D721Med (cell line): ENCODE measurements around the gene TICRR.

Experiments
- DNase-seq: peaks from one replicate; pipeline ENCODE4 v3.0.0; 2011; ENCODE audit warnings: low spot score; ENCODE audit not compliant: insufficient read length
- FAIRE-seq: peaks from 2 replicates; lab custom pipeline; 2011; peaks lifted over from hg19 to GRCh38; lab: Jason Lieb, UNC
- TF ChIP-seq, protein P1 (sequence below): IDR thresholded peaks from 2 replicates; pipeline ENCODE4 v1.5.1; 2012; ENCODE audit warnings: mild to moderate bottlenecking, control low read depth; ENCODE audit not compliant: insufficient read depth; ENCODE audit errors: missing control alignments

Gene TICRR

GRCh38 chr15:89672221-89673164, 97.2 kb downstream of the TICRR start:
- no peak for DNase-seq
- TF ChIP-seq, protein P1, sequence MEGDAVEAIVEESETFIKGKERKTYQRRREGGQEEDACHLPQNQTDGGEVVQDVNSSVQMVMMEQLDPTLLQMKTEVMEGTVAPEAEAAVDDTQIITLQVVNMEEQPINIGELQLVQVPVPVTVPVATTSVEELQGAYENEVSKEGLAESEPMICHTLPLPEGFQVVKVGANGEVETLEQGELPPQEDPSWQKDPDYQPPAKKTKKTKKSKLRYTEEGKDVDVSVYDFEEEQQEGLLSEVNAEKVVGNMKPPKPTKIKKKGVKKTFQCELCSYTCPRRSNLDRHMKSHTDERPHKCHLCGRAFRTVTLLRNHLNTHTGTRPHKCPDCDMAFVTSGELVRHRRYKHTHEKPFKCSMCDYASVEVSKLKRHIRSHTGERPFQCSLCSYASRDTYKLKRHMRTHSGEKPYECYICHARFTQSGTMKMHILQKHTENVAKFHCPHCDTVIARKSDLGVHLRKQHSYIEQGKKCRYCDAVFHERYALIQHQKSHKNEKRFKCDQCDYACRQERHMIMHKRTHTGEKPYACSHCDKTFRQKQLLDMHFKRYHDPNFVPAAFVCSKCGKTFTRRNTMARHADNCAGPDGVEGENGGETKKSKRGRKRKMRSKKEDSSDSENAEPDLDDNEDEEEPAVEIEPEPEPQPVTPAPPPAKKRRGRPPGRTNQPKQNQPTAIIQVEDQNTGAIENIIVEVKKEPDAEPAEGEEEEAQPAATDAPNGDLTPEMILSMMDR: no peak
- no peak for FAIRE-seq

DNA sequence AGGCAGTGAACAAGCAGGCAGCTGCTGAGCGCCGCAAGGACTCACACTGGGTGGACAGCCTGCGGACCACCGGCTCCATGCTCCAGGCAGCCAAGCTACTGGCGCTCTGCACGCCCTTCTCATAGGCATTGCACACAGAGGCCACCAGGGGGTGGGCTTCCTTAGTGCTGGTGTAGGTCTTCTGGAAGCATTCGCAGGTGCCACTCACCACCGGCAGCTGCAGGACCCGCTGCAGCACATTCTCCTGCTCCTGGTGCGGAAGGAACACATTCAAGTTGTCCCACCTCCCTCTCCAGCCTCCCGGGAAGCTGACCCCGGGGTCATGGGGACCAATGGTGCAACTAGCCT, 97.9 kb downstream of the TICRR start:
- DNase-seq (no peak), FAIRE-seq (no peak)
- TF ChIP-seq, protein P1: peak; percentile 47

GRCh38 chr15:89674526-89674925, 99.3 kb downstream of the TICRR start:
- DNase-seq (no peak), FAIRE-seq (no peak)

DNA sequence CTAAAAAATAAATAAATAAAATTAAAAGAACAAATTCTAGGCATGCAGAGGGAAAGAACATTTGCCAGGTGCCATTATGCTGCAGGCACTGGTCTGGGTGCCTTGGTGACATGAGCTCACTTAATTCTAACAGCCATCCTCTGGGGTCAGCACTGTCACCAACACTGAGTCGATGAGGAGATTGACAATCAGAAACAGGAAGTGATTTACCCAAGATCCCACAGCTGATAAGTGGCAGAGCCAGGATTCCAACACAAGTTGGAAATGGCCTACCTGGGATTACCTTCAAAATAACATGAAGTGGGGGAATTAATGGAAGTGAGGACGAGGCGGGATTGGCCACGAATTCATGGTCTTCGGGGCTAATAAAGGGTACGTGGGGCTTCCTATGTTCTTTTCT, 100.3 kb downstream of the TICRR start:
- TF ChIP-seq, protein P1: no peak
- DNase-seq (no peak), FAIRE-seq (no peak)

More at GRCh38 chr15:89674526-89674925, 99.3 kb downstream of the TICRR start:
- TF ChIP-seq, protein P1: no peak

DNA sequence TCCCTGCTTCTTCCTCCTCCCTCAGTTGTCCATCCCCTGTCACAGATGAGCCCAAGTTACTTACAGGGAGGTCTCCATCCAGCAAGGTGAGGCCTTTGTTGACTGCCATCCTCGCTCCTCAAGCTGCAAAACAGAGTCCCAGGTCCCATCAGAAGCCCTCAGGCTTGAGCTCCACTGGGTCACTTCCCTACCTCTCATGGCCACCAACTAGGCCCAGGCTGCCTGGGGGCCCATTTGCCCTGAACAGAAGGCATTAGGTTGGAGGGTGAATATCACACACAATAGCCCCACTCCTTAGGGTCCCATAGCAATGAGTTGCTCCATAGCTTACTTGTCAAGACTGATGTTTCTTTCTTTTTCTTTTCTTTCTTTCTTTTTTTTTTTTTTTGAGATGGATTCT, 102.1 kb downstream of the TICRR start:
- DNase-seq (no peak), FAIRE-seq (no peak)
- TF ChIP-seq, protein P1: no peak
